CD1c-positive myeloid dendritic cell (primary cell): ENCODE results near the gene NUP42.
"Not testable (repeated sequence)": the region's sequence is repeated elsewhere in the genome, so short reads cannot be mapped to it uniquely, and the experiment has no call there.

Experiments used
- DNase-seq: peaks from one replicate; pipeline ENCODE4 v3.0.0-alpha.2; 2016; ENCODE audit errors: extremely low spot score

The NUP42 gene

GRCh38 chr7:23204241-23204640, 22.4 kb downstream of the NUP42 start:
- DNase-seq: no peak

- no peak for DNase-seq
These were observed 23.7 kb downstream of the NUP42 start for GRCh38 chr7:23205577-23205908.

GRCh38 chr7:23205909-23206767, 24.3 kb downstream of the NUP42 start:
- DNase-seq: no peak

GRCh38 chr7:23207021-23207420, 25.2 kb downstream of the NUP42 start:
- peak; percentile 48 for DNase-seq

- peak; percentile 39 for DNase-seq
These were observed 26.0 kb downstream of the NUP42 start for GRCh38 chr7:23207884-23208283.

- peak; percentile 60 for DNase-seq
These were observed 26.5 kb downstream of the NUP42 start for GRCh38 chr7:23208316-23208715.

GRCh38 chr7:23210506-23210905, 28.7 kb downstream of the NUP42 start:
- DNase-seq: peak; percentile 56

GRCh38 chr7:23211589-23211988, 29.7 kb downstream of the NUP42 start:
- no peak for DNase-seq

- DNase-seq: no peak
These were observed 30.5 kb downstream of the NUP42 start for GRCh38 chr7:23212395-23212794.

- no peak for DNase-seq
These were observed 31.0 kb downstream of the NUP42 start for GRCh38 chr7:23212841-23213240.

GRCh38 chr7:23213755-23214154, 31.9 kb downstream of the NUP42 start:
- no peak for DNase-seq

- no peak for DNase-seq
These were observed 32.6 kb downstream of the NUP42 start for GRCh38 chr7:23214423-23214822.

- no peak for DNase-seq
These were observed 33.1 kb downstream of the NUP42 start for GRCh38 chr7:23214938-23215337.

GRCh38 chr7:23216021-23216420, 34.2 kb downstream of the NUP42 start:
- peak; percentile 87 for DNase-seq

- DNase-seq: no peak
These were observed 36.3 kb downstream of the NUP42 start for GRCh38 chr7:23218196-23218595.

- DNase-seq: no peak
These were observed 39.0 kb downstream of the NUP42 start for GRCh38 chr7:23220690-23221305.

- DNase-seq: no peak
These were observed 40.7 kb downstream of the NUP42 start for GRCh38 chr7:23222439-23223030.

GRCh38 chr7:23224364-23224763, 42.5 kb downstream of the NUP42 start:
- not testable (repeated sequence) for DNase-seq

- no peak for DNase-seq
These were observed 45.1 kb downstream of the NUP42 start for GRCh38 chr7:23226844-23227450.

GRCh38 chr7:23228412-23228811, 46.6 kb downstream of the NUP42 start:
- DNase-seq: no peak

- DNase-seq: no peak
These were observed 48.8 kb downstream of the NUP42 start for GRCh38 chr7:23230641-23231101.

GRCh38 chr7:23232966-23233365, 51.1 kb downstream of the NUP42 start:
- no peak for DNase-seq
